H9 (cell line): ENCODE results near the gene DHRS2. TPM values are rescaled to one million over a fixed set of nuclear protein-coding genes. Genes with fewer than 3 reads are reported as not detected.

Experiments used
- DNase-seq: peaks from one replicate; pipeline ENCODE4 v3.0.0-alpha.2; 2017
- H2AFZ ChIP-seq: one replicate; pipeline ENCODE4 v1.6.1; 2013; ENCODE audit warnings: mild to moderate bottlenecking, low read length, control low read depth, moderate library complexity
- H2AK5ac ChIP-seq: 2 replicates; pipeline ENCODE4 v1.6.1; 2013; ENCODE audit warnings: low read length, control low read depth, mixed read lengths; ENCODE audit not compliant: insufficient read length
- H2BK120ac ChIP-seq: one replicate; pipeline ENCODE4 v1.6.1; 2013; ENCODE audit warnings: low read depth, mild to moderate bottlenecking, low read length, control low read depth, inconsistent platforms; ENCODE audit not compliant: poor library complexity, severe bottlenecking
- H2BK12ac ChIP-seq: 2 replicates; pipeline ENCODE4 v1.6.1; 2013; ENCODE audit warnings: low read length, control low read depth, mixed read lengths, low read depth; ENCODE audit not compliant: insufficient read length
- H2BK15ac ChIP-seq: 2 replicates; pipeline ENCODE4 v1.6.1; 2013; ENCODE audit warnings: low read depth, low read length, control low read depth
- H2BK20ac ChIP-seq: one replicate; pipeline ENCODE4 v1.6.1; 2013; ENCODE audit warnings: low read depth, mild to moderate bottlenecking, low read length, control low read depth, inconsistent platforms; ENCODE audit not compliant: poor library complexity, severe bottlenecking
- H2BK5ac ChIP-seq: 2 replicates; pipeline ENCODE4 v1.6.1; 2013; ENCODE audit warnings: low read length, control low read depth, mixed read lengths; ENCODE audit not compliant: insufficient read length
- H3K14ac ChIP-seq: 2 replicates; pipeline ENCODE4 v1.6.1; 2013; ENCODE audit warnings: low read length, control low read depth; ENCODE audit not compliant: insufficient read depth
- H3K18ac ChIP-seq: 2 replicates; pipeline ENCODE4 v1.6.1; 2013; ENCODE audit warnings: low read depth, mild to moderate bottlenecking, mixed read lengths, low read length, control low read depth; ENCODE audit not compliant: insufficient read length
- H3K23ac ChIP-seq: 2 replicates; pipeline ENCODE4 v1.6.1; 2013; ENCODE audit warnings: low read length, control low read depth, mixed read lengths, low read depth; ENCODE audit not compliant: insufficient read length
- H3K23me2 ChIP-seq: 2 replicates; pipeline ENCODE4 v1.6.1; 2013; ENCODE audit warnings: low read depth, mild to moderate bottlenecking, mixed read lengths, low read length, control low read depth; ENCODE audit not compliant: insufficient read length, poor library complexity, severe bottlenecking
- H3K27ac ChIP-seq: 2 replicates; pipeline ENCODE4 v1.5.1; 2013; ENCODE audit warnings: low read length, control low read depth, mixed read lengths, low read depth; ENCODE audit not compliant: insufficient read length
- H3K27me3 ChIP-seq: 2 replicates; pipeline ENCODE4 v1.6.1; 2013; ENCODE audit warnings: low read length, control low read depth, inconsistent platforms; ENCODE audit not compliant: insufficient read depth
- H3K4ac ChIP-seq: 2 replicates; pipeline ENCODE4 v1.6.1; 2013; ENCODE audit warnings: low read depth, mild to moderate bottlenecking, control low read depth, inconsistent platforms, low read length, moderate library complexity
- H3K4me1 ChIP-seq: 2 replicates; pipeline ENCODE4 v1.6.1; 2013; ENCODE audit warnings: low read length, control low read depth, inconsistent platforms; ENCODE audit not compliant: insufficient read depth
- H3K4me2 ChIP-seq: 2 replicates; pipeline ENCODE4 v1.6.1; 2013; ENCODE audit warnings: low read length, control low read depth, mixed read lengths; ENCODE audit not compliant: insufficient read length, insufficient read depth
- H3K56ac ChIP-seq: 2 replicates; pipeline ENCODE4 v1.6.1; 2013; ENCODE audit warnings: low read depth, mild to moderate bottlenecking, mixed read lengths, low read length, control low read depth; ENCODE audit not compliant: insufficient read length
- H3K79me1 ChIP-seq: 2 replicates; pipeline ENCODE4 v1.6.1; 2013; ENCODE audit warnings: low read depth, mild to moderate bottlenecking, moderate library complexity, low read length, control low read depth, inconsistent platforms; ENCODE audit not compliant: insufficient read depth, poor library complexity, severe bottlenecking
- H3K79me2 ChIP-seq: 2 replicates; pipeline ENCODE4 v1.6.1; 2013; ENCODE audit warnings: low read length, control low read depth, inconsistent platforms; ENCODE audit not compliant: insufficient read depth
- H3K9ac ChIP-seq: 2 replicates; pipeline ENCODE4 v1.6.1; 2013; ENCODE audit warnings: low read length, control low read depth, mixed read lengths; ENCODE audit not compliant: insufficient read length; ENCODE audit errors: extremely low read depth
- H3K9me3 ChIP-seq: one replicate; pipeline ENCODE4 v1.6.1; 2013; ENCODE audit warnings: low read depth, low read length, inconsistent platforms; ENCODE audit not compliant: control insufficient read depth
- H3T11ph ChIP-seq: one replicate; pipeline ENCODE4 v1.6.1; 2013; ENCODE audit warnings: mild to moderate bottlenecking, low read length, control low read depth, inconsistent platforms
- H4K20me1 ChIP-seq: one replicate; pipeline ENCODE4 v1.6.1; 2013; ENCODE audit not compliant: control insufficient read depth, insufficient read length, insufficient read depth
- H4K5ac ChIP-seq: 2 replicates; pipeline ENCODE4 v1.6.1; 2013; ENCODE audit warnings: low read depth, mild to moderate bottlenecking, mixed read lengths, low read length, control low read depth; ENCODE audit not compliant: insufficient read length
- H4K8ac ChIP-seq: replicated peaks from 2 replicates; pipeline ENCODE4 v1.6.1; 2013; ENCODE audit warnings: low read length, control low read depth, mixed read lengths, low read depth; ENCODE audit not compliant: insufficient read length
- H4K91ac ChIP-seq: 2 replicates; pipeline ENCODE4 v1.6.1; 2013; ENCODE audit warnings: low read depth, mild to moderate bottlenecking, moderate library complexity, mixed read lengths, low read length, control low read depth; ENCODE audit not compliant: insufficient read length
- H3K27ac Mint-ChIP-seq, 3 experiments: 2 replicates in 2 of 3; 3 replicates in 1 of 3; pipeline ENCODE4 v1.8.0; 2020 to 2021; ENCODE audit warnings: mixed read lengths in 3 of 3, mild to moderate bottlenecking in 1 of 3, moderate library complexity in 1 of 3
- H3K27me3 Mint-ChIP-seq: 2 replicates; pipeline ENCODE4 v1.8.0; 2021; ENCODE audit warnings: low read depth, mild to moderate bottlenecking, moderate library complexity, mixed read lengths
- H3K36me3 Mint-ChIP-seq, 3 experiments: 2 replicates in 2 of 3; 3 replicates in 1 of 3; pipeline ENCODE4 v1.8.0; 2020 to 2021; ENCODE audit warnings: low read depth in 3 of 3, mixed read lengths in 3 of 3; ENCODE audit not compliant: insufficient read depth in 1 of 3
- H3K4me1 Mint-ChIP-seq, 2 experiments: 2 replicates each; pipeline ENCODE4 v1.8.0; 2020; ENCODE audit warnings: mixed read lengths in 2 of 2
- H3K4me3 Mint-ChIP-seq, 2 experiments: 2 replicates in 1 of 2; 3 replicates in 1 of 2; pipeline ENCODE4 v1.8.0; 2020 to 2021; ENCODE audit warnings: mild to moderate bottlenecking in 2 of 2, mixed read lengths in 2 of 2, moderate library complexity in 1 of 2
- H3K9me3 Mint-ChIP-seq, 2 experiments: 2 replicates in 1 of 2; 3 replicates in 1 of 2; pipeline ENCODE4 v1.8.0; 2020; ENCODE audit warnings: mild to moderate bottlenecking in 2 of 2, mixed read lengths in 2 of 2, moderate library complexity in 1 of 2
- WGBS: extraction: QIAGEN DNeasy Blood & Tissue Kit; methylation state at CpG from one replicate; pipeline ENCODE4 v1.1.7; 2013; ENCODE audit warnings: missing lambda C conversion rate, low lambda C conversion rate, mixed read lengths; ENCODE audit not compliant: insufficient read length; ENCODE audit errors: extremely low coverage; 5-methylcytosine and 5-hydroxymethylcytosine counted together
- total RNA-seq: library from RNA; stranded (reverse); gene quantifications from 2 replicates; pipeline ENCODE4 v1.2.1, GENCODE V29; 2021
- TF ChIP-seq, protein P1 (sequence below): fragments of 200-600 bp; sonication (generic); conservative IDR thresholded peaks from 3 replicates; pipeline ENCODE4 v1.8.0; 2021; ENCODE audit warnings: antibody characterized with exemption, mild to moderate bottlenecking

DHRS2 gene
- total RNA-seq, 1 experiment from 2014 or later = 0.66 TPM

GRCh38 chr14:23693252-23693775 is 57.1 kb downstream of the DHRS2 start:
- H3K27me3 Mint-ChIP-seq = peaks cover 4% of the 10 kb centered on the region
- H3K4me1 ChIP-seq = peaks cover 6% of the 10 kb centered on the region; the same call in 1 of the 2 replicates
- no peak overlapping the region for H2AK5ac ChIP-seq

More at GRCh38 chr14:23693252-23693775, 57.1 kb downstream of the DHRS2 start:
- H2BK15ac ChIP-seq = no peak overlapping the region
- Mint-ChIP-seq H3K4me1 (no peaks in the 10 kb centered on the region; a peak in 2 of 4 replicates), H3K4me3 (no peak overlapping the region), H3K9me3 (peaks cover 17 to 37% of the 10 kb centered on the region in 2 experiments), H3K27ac (no peak overlapping the region), H3K36me3 (peaks cover 6 to 14% (median 9%) of the 10 kb centered on the region in 3 experiments)
- no peak overlapping the region for H2BK5ac ChIP-seq
- H3K9ac ChIP-seq = no peak overlapping the region
- no peak overlapping the region for H3K23ac ChIP-seq
- no peak overlapping the region for H3K27ac ChIP-seq
- no peak overlapping the region for H2BK20ac ChIP-seq
- H3K79me2 ChIP-seq = no peaks in the 10 kb centered on the region
- no peaks in the 10 kb centered on the region for H3K23me2 ChIP-seq
- no peak overlapping the region for H2BK12ac ChIP-seq
- no peak overlapping the region for H3K18ac ChIP-seq
- H2AFZ ChIP-seq = no peak overlapping the region
- no peak for DNase-seq
- 0 out of 2 replicates have a peak overlapping the region, but pooled peaks have one; percentile 25 for H3K14ac ChIP-seq
- H3K4me2 ChIP-seq = no peak overlapping the region
- no peak overlapping the region for H4K91ac ChIP-seq
- H3K79me1 ChIP-seq = no peaks in the 10 kb centered on the region
- no peak overlapping the region for H4K5ac ChIP-seq
- no peak overlapping the region for H3K4ac ChIP-seq
- no peaks in the 10 kb centered on the region for H3K9me3 ChIP-seq
- H3T11ph ChIP-seq = no peak overlapping the region
- no CpG with 5 or more reads among the region's 11 CpGs for WGBS
- no peaks in the 10 kb centered on the region for H4K20me1 ChIP-seq
- TF ChIP-seq, protein P1, sequence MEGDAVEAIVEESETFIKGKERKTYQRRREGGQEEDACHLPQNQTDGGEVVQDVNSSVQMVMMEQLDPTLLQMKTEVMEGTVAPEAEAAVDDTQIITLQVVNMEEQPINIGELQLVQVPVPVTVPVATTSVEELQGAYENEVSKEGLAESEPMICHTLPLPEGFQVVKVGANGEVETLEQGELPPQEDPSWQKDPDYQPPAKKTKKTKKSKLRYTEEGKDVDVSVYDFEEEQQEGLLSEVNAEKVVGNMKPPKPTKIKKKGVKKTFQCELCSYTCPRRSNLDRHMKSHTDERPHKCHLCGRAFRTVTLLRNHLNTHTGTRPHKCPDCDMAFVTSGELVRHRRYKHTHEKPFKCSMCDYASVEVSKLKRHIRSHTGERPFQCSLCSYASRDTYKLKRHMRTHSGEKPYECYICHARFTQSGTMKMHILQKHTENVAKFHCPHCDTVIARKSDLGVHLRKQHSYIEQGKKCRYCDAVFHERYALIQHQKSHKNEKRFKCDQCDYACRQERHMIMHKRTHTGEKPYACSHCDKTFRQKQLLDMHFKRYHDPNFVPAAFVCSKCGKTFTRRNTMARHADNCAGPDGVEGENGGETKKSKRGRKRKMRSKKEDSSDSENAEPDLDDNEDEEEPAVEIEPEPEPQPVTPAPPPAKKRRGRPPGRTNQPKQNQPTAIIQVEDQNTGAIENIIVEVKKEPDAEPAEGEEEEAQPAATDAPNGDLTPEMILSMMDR = no peak
- no peak overlapping the region for H3K56ac ChIP-seq
- H2BK120ac ChIP-seq = no peak overlapping the region
- no peaks in the 10 kb centered on the region for H3K27me3 ChIP-seq
- H4K8ac ChIP-seq = no peak overlapping the region
